ELR (cell line): Measurements from ENCODE around the gene ZNF862.

Experiments
- DNase-seq: peaks from one replicate; pipeline ENCODE4 v3.0.0-alpha.2; 2015; ENCODE audit warnings: low read depth

The ZNF862 gene

DNA sequence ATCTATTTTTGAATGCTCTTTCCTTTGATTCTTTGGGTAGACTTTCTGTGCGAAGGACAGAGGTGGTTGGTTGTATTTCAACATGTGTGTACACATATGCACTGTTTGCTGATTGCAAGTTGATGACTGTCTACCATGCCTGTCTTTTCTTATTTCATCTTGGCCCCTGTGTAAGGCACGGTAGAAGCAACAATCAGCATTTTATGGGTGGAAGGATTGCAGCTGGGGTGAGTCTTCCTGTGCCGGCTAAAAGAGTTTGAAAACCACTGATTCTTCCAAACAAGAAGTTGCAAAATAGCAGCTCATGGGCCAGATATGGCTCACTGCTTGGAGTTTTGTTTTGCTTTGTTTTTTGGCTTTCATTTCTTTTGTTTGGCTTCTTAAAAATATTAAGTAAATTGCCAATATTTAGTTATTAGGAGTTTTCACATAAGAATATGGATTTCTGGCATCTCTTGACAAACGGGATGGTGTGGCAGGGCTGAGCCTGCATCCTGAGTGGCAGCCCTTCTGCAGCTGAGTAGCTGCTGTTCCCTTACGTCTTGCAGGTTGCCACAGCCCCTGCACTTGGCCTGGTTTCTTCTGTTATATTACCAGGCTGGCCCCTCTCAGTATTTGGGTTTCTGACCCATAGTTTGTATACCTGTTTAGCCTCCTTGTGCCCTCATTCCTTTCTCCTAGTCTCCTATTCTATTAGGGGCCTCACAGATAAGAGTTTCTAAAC is 7.2 kb downstream of the ZNF862 start:
- no peak for DNase-seq

- no peak for DNase-seq
These were observed 7.8 kb downstream of the ZNF862 start for GRCh38 chr7:149846021-149846420.

DNA sequence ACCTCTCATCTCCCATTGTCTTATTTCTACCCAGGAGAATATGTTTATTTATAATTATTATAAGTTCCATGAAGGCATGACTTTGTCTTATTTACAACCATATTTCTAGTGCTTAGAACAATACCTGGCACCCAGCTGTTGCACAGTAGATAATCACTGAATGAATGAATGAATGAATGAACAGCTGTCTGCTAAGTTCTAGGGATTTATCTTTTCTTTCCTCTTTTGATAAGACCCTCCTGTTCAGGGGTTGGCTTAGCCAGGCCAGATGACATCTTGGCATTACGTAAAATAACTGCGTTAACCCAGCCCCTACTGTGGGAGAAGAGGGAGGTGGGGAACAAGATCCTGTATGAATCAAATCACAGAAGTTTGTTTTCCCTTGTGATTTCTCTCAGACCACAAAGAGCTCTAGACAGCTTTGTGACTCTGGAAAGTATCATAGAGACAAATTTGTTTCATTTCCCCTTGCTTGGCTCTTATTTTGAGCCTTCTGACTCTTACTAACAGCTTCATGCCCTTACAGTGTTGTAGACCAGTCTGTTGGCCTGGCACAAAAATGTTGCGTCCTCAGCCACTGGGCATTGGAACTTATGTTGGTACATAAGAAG is 8.4 kb downstream of the ZNF862 start:
- DNase-seq: no peak

GRCh38 chr7:149849174-149849573 is 11.0 kb downstream of the ZNF862 start:
- DNase-seq: no peak

GRCh38 chr7:149850007-149850594 is 11.9 kb downstream of the ZNF862 start:
- DNase-seq: no peak

DNA sequence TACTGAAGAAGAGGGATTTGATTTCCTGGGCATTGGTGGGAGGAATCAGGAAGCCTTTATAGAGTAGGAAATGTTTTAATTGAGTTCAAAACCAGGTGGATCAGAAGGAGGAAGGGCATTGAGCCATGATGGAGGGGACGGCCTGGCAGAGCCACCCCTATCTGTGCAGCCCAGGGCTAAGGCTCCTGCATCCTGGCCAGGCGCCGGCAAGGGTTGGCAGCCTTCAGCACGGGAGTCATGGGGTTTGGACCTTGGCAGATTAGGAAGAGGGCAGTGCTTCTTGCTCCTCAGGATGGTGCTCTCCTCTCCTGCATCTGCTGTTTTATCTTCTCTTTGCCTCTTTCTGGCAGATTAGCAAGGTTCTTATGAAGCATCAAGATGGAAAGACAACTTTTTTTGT is 12.5 kb downstream of the ZNF862 start:
- DNase-seq: no peak

GRCh38 chr7:149851449-149851848 is 13.3 kb downstream of the ZNF862 start:
- no peak for DNase-seq

- no peak for DNase-seq
These were observed 15.0 kb downstream of the ZNF862 start for GRCh38 chr7:149853157-149853556.

- DNase-seq: peak; percentile 52
These were observed 16.6 kb downstream of the ZNF862 start for GRCh38 chr7:149854611-149855360.

GRCh38 chr7:149855361-149856305 is 17.5 kb downstream of the ZNF862 start:
- peak; percentile 74 for DNase-seq

GRCh38 chr7:149856583-149856982 is 18.4 kb downstream of the ZNF862 start:
- no peak for DNase-seq

DNA sequence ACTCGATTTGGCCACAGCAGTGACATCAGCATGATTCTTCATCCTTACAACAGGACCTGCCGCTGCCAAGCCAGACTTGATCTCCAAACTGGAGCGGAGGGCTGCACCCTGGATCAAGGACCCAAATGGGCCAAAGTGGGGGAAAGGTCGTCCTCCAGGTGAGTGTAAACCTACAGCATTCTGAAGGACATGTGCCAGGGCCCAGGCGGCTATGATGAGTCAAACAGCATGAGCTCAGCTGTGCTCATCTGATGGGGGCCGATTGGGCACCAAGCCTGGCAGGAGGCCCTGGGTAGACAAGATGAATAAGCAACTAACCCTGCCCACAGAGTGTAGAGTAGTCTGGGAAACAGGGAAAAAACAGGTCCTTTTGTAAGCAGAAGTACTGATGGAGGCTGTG is 21.2 kb downstream of the ZNF862 start:
- no peak for DNase-seq

DNA sequence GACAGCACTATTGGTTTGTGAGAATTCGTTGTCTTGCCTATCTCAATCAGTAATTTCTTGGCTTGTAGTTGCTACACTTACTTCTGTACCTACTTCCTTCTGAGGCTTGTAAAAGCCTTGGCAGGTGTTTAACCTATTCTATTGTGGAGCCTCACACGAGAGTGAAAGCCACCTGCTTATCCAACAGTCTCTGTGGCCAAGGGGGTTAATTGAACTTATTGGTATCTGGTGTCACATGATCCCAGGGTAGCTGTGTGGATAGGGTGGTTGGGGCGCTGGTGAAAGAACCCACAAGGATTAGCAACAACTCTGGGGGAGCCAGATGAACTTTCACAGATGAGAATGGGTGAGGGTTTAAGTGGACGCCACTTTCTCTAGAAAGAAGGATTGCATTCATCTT is 21.7 kb downstream of the ZNF862 start:
- no peak for DNase-seq

GRCh38 chr7:149860821-149861727 is 22.9 kb downstream of the ZNF862 start:
- no peak for DNase-seq

DNA sequence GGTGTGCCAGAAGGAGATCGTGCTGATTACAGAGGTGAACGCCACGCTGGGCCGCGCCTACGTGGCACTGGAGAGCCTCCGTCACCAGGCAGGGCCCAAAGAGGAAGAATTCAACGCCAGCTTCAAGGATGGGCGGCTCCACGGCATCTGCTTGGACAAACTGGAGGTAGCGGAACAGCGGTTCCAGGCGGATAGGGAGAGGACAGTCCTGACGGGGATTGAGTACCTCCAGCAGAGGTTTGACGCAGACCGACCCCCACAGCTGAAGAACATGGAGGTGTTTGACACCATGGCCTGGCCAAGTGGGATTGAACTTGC is 23.5 kb downstream of the ZNF862 start:
- no peak for DNase-seq

- no peak for DNase-seq
These were observed 24.0 kb downstream of the ZNF862 start for GRCh38 chr7:149862156-149862555.

DNA sequence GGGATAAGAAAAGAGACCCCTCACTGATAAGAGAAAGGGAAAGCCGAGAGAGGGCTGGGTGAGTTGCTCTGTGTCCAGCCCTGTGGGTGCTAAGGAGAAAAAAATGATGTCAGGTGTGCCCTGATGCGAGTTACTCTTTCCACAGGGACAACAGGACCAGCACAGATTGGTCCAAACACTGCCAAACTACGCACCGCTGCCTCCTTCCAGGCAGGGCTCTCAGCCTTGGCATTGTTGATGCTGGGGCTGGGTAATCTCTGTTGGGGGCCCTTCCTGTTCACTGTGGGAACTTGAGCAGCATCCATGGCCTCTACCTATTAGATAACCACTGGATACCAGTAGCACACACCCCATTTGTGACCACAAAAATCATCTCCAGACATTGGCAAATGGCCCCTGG is 25.3 kb downstream of the ZNF862 start:
- no peak for DNase-seq

- no peak for DNase-seq
These were observed 25.8 kb downstream of the ZNF862 start for GRCh38 chr7:149864023-149864422.

DNA sequence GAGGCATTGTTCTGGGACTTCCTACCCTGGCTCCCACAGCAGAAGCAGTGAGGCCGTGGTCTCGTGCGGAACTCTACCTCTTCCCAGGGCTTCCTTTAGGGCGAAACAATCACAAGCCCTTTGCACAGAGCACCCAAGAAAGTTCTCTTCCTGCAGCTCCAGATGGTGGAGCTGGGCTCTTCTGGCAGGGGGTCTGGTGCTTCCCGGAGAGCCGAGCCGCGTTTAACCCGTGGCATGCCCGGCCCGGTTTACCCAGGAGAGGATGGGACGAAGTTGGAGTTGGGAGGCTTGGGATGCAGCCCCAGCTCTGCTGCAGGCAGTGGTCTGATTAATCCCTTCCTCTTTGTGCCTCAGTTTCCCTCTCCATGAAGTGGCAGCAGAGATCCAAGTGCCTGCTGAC is 26.6 kb downstream of the ZNF862 start:
- no peak for DNase-seq

DNA sequence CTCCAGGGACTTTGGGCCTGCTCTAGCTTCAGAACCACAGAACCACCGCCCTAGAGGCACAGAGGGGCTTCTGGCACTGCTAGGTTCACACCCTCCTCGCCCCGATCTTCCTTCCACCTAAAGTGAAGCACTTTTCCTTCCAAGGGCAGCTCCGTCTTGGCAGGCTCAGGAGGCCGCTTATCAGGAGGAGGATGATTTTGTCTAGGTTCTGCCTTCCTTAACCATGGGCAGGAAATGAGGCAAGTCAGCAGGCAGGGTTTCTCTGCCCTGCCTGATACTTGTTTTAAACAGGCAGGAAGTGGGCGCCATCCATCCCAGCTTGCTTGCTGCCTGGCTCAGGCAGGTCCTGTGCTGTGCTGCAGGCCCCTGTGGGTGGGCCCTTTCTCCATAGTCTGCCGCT is 27.3 kb downstream of the ZNF862 start:
- peak; percentile 13 for DNase-seq
